Measurements from ENCODE around the gene PMIS2. TPM values are rescaled to one million over a fixed set of nuclear protein-coding genes. Genes with fewer than 3 reads are reported as not detected.

PMIS2 gene
- total and polyA plus RNA-seq, 2 of the 8 experiments (the other 6 are each of a cell fraction or from before 2014, with no cell fraction given), result not detected

GRCh38 chr19:35553385-35554000 is 32.5 kb upstream of the PMIS2 start (continued):
- no peak for TF ChIP-seq SUZ12 (IDR thresholded peaks at IDR 0.05; ENCODE audit: low read length)
- TF ChIP-seq YY1 (IDR thresholded peaks at IDR 0.05; ENCODE audit: low read depth, low read length), result no peak
- no peak for TF ChIP-seq GTF2F1 (IDR thresholded peaks at IDR 0.05; ENCODE audit: borderline replicate concordance, low read depth, low read length)
